ENCODE data around the gene RGS7. TPM values are rescaled to one million over a fixed set of nuclear protein-coding genes. Genes with fewer than 3 reads are reported as not detected.

The RGS7 gene
- total and polyA plus RNA-seq, 2 donors from 2014 or later = 3.6 TPM; not detected in 1

DNA sequence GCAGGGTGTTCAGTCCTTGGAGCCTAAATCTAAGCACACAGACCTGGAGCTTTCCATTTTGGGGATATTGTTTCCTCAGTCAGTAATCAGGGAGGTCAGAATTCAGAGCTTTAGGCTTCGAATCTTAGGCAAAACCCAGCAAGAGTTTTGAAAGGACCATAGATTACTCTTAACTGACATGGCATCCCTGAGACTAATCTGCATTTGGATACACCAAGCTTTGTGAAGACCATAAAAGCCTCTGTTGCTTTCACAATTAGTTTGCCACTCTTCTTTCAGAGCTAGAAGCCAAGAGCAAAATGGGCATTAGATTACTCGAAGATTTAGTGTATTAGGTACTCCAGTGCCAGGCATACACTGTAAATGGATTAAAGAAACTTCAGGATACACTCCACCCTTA lies 613.3 kb downstream of the RGS7 start:
- H3K36me3 ChIP-seq (ENCODE audit: control insufficient read depth in 2 of 3, insufficient read depth in 3 of 3, low read length in 3 of 3) = no peaks in the 10 kb centered on the region
- intact Hi-C loops (cut with DNase I) = no loop called here
- FAIRE-seq (no peak), DNase-seq (no peak)
- H3K9me3 ChIP-seq (ENCODE audit: control insufficient read depth in 2 of 3, insufficient read depth in 1 of 3, low read length in 3 of 3) = no peaks in the 10 kb centered on the region
- TF ChIP-seq, protein P1, sequence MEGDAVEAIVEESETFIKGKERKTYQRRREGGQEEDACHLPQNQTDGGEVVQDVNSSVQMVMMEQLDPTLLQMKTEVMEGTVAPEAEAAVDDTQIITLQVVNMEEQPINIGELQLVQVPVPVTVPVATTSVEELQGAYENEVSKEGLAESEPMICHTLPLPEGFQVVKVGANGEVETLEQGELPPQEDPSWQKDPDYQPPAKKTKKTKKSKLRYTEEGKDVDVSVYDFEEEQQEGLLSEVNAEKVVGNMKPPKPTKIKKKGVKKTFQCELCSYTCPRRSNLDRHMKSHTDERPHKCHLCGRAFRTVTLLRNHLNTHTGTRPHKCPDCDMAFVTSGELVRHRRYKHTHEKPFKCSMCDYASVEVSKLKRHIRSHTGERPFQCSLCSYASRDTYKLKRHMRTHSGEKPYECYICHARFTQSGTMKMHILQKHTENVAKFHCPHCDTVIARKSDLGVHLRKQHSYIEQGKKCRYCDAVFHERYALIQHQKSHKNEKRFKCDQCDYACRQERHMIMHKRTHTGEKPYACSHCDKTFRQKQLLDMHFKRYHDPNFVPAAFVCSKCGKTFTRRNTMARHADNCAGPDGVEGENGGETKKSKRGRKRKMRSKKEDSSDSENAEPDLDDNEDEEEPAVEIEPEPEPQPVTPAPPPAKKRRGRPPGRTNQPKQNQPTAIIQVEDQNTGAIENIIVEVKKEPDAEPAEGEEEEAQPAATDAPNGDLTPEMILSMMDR (IDR thresholded peaks at IDR 0.05; ENCODE audit: borderline replicate concordance, extremely low read depth, insufficient read depth) = no peak
- H3K27me3 ChIP-seq (ENCODE audit: control insufficient read depth, insufficient read depth, low read length) = no peaks in the 10 kb centered on the region
- H3K27ac ChIP-seq (ENCODE audit: low read depth in 2 of 2, low read length in 2 of 2) = no peak overlapping the region
- no peak overlapping the region for H3K4me3 ChIP-seq (ENCODE audit: low read length in 3 of 3)
- H3K9ac ChIP-seq (ENCODE audit: low read length in 3 of 3) = no peak overlapping the region
- no peaks in the 10 kb centered on the region for H3K4me1 ChIP-seq (ENCODE audit: control insufficient read depth in 2 of 3, insufficient read depth in 2 of 3, low read depth in 1 of 3, low read length in 3 of 3)

DNA sequence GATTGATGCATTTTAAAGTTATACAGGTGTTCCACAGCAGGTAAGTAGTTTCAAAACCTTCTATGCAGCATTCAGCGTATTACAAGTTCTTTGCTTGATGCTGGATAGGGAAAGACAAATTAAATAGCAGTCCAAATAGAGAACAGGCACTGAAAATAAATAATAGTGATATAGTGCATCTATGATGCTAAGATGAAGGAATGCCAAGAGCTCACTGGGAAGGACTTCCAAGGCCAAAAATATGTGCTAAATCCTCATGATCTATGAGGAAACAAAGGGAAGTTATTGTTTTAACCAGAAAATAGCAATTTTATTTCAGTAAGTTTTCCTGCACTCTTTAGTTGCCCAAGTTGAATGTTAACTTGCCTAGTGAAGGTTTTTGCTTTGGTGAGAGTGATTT lies 617.3 kb downstream of the RGS7 start:
- H3K9ac ChIP-seq (ENCODE audit: low read length in 3 of 3) = no peak overlapping the region
- no peaks in the 10 kb centered on the region for H3K36me3 ChIP-seq (ENCODE audit: control insufficient read depth in 2 of 3, insufficient read depth in 3 of 3, low read length in 3 of 3)
- FAIRE-seq (no peak), DNase-seq (no peak)
- no peaks in the 10 kb centered on the region for H3K9me3 ChIP-seq (ENCODE audit: control insufficient read depth in 2 of 3, insufficient read depth in 1 of 3, low read length in 3 of 3)
- TF ChIP-seq, protein P1 (IDR thresholded peaks at IDR 0.05; ENCODE audit: borderline replicate concordance, extremely low read depth, insufficient read depth) = no peak
- intact Hi-C loops (cut with DNase I) = loop anchor here (10.0 kb wide), 1 partner anchor 205 kb away; no protein-coding TSS in a partner anchor
- no peak overlapping the region for H3K4me3 ChIP-seq (ENCODE audit: low read length in 3 of 3)
- no peak overlapping the region for H3K27ac ChIP-seq (ENCODE audit: low read depth in 2 of 2, low read length in 2 of 2)
- no peaks in the 10 kb centered on the region for H3K4me1 ChIP-seq (ENCODE audit: control insufficient read depth in 2 of 3, insufficient read depth in 2 of 3, low read depth in 1 of 3, low read length in 3 of 3)
- H3K27me3 ChIP-seq (ENCODE audit: control insufficient read depth, insufficient read depth, low read length) = no peaks in the 10 kb centered on the region

DNA sequence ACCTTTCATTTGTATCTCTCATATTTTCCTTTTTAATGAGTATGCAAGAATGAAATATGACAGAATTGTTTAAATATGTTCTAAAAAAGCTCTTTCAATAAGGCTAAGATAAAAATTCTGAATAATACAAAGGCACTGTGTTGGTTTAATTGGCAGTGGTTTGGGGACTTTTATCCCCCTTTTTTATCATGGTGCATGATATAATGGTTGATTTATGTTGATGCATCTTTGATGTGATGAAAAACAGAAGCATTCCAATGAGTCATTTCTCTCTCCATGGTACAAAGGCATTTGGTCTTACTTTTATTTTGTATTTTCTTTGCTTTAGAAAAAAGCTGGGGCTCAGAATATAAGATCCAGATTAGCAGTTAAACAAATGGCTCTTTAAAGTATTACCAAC lies 617.9 kb downstream of the RGS7 start:
- intact Hi-C loops (cut with DNase I) = loop anchor here (10.0 kb wide), 1 partner anchor 206 kb away; no protein-coding TSS in a partner anchor
- Histone ChIP-seq H3K4me1 (ENCODE audit: control insufficient read depth in 2 of 3, insufficient read depth in 2 of 3, low read depth in 1 of 3, low read length in 3 of 3) (no peaks in the 10 kb centered on the region), H3K27me3 (ENCODE audit: control insufficient read depth, insufficient read depth, low read length) (no peaks in the 10 kb centered on the region), H3K9me3 (ENCODE audit: control insufficient read depth in 2 of 3, insufficient read depth in 1 of 3, low read length in 3 of 3) (no peaks in the 10 kb centered on the region), H3K27ac (ENCODE audit: low read depth in 2 of 2, low read length in 2 of 2) (no peak overlapping the region), H3K9ac (ENCODE audit: low read length in 3 of 3) (no peak overlapping the region), H3K4me3 (ENCODE audit: low read length in 3 of 3) (no peak overlapping the region), H3K36me3 (ENCODE audit: control insufficient read depth in 2 of 3, insufficient read depth in 3 of 3, low read length in 3 of 3) (no peaks in the 10 kb centered on the region)
- DNase-seq (no peak), FAIRE-seq (no peak)
- TF ChIP-seq, protein P1 (IDR thresholded peaks at IDR 0.05; ENCODE audit: borderline replicate concordance, extremely low read depth, insufficient read depth) = no peak

DNA sequence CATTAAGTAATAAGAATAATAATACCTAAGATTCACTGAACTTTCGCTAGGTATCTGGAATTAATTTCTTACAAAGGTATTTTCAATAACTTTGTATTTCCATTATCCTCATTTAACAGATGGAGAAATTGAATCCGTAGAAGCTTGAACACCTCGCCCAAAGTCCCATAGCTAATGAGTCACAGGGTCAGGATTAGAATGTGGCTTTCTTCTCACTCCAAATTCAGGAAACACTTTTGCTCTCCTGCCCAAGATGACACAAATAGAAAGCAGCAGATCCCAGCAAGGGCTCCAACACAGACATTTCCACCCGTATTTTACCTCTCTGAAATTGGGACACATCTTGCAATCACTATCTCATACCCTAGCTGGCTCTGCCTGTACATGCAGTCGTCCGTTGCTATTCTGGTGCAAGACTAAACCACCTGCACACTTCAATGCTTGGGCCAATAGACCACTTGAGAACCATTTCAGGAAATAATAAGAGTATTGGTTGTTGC lies 619.2 kb downstream of the RGS7 start:
- DNase-seq (no peak), FAIRE-seq (no peak)
- intact Hi-C loops (cut with DNase I) = loop anchor here (10.0 kb wide), 1 partner anchor 207 kb away; no protein-coding TSS in a partner anchor
- Histone ChIP-seq H3K36me3 (ENCODE audit: control insufficient read depth in 2 of 3, insufficient read depth in 3 of 3, low read length in 3 of 3) (no peaks in the 10 kb centered on the region), H3K4me1 (ENCODE audit: control insufficient read depth in 2 of 3, insufficient read depth in 2 of 3, low read depth in 1 of 3, low read length in 3 of 3) (no peaks in the 10 kb centered on the region), H3K4me3 (ENCODE audit: low read length in 3 of 3) (no peak overlapping the region), H3K9ac (ENCODE audit: low read length in 3 of 3) (no peak overlapping the region), H3K9me3 (ENCODE audit: control insufficient read depth in 2 of 3, insufficient read depth in 1 of 3, low read length in 3 of 3) (no peaks in the 10 kb centered on the region), H3K27me3 (ENCODE audit: control insufficient read depth, insufficient read depth, low read length) (no peaks in the 10 kb centered on the region), H3K27ac (ENCODE audit: low read depth in 2 of 2, low read length in 2 of 2) (no peak overlapping the region)
- TF ChIP-seq, protein P1 (IDR thresholded peaks at IDR 0.05; ENCODE audit: borderline replicate concordance, extremely low read depth, insufficient read depth) = no peak
